Sigmoid colon (tissue), 4 donors: Measurements from ENCODE around the gene HAUS3.
"Not testable (repeated sequence)": the region's sequence is repeated elsewhere in the genome, so short reads cannot be mapped to it uniquely, and the experiment has no call there.

ENCODE experiments used
- EP300 ChIP-seq, 4 donors: sonication (generic); formaldehyde crosslinking; IDR thresholded peaks; one replicate each; pipeline ENCODE4 v1.6.1; 2017; ENCODE audit warnings: antibody characterized with exemption in 4 of 4
- POLR2A ChIP-seq, 2 donors: fragments of 450-650 bp; IDR thresholded peaks; one replicate each; pipeline ENCODE4 v1.6.1; 2016; ENCODE audit warnings: antibody characterized with exemption in 2 of 2, mild to moderate bottlenecking in 2 of 2, moderate library complexity in 2 of 2
- POLR2AphosphoS5 ChIP-seq, 4 donors: sonication (generic); formaldehyde crosslinking; IDR thresholded peaks; one replicate each; pipeline ENCODE4 v1.6.1; 2017; ENCODE audit warnings: antibody characterized with exemption in 4 of 4
- TF ChIP-seq, protein P1 (sequence below), 4 experiments: fragments of 450-650 bp in 3 of 4; fragments of 200-600 bp in 1 of 4; IDR thresholded peaks; one replicate each; pipeline ENCODE4 v1.5.1; 2016 to 2019; ENCODE audit warnings: antibody characterized with exemption in 4 of 4, mild to moderate bottlenecking in 3 of 4, moderate library complexity in 2 of 4

DNA sequence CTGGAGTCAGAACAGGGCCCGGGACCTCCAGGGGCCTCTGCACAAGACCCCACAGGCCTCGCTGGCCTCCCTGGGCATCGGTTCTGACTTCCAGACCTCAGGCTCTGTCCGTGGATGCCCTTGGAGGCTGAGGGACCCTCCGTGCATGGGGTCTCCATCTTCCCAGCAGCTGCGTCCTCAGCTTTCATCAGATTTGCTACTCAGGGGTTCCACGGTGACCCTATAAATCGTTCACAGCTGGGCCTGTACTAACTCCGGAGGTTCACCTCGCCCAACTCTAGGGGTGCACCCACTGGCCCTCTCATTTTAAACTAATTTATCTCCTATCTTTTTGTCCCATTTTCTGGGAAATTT, 33.1 kb upstream of the HAUS3 start:
- not testable (repeated sequence) for TF ChIP-seq POLR2AphosphoS5, POLR2A, EP300 (IDR thresholded peaks at IDR 0.05)
- TF ChIP-seq, protein P1, sequence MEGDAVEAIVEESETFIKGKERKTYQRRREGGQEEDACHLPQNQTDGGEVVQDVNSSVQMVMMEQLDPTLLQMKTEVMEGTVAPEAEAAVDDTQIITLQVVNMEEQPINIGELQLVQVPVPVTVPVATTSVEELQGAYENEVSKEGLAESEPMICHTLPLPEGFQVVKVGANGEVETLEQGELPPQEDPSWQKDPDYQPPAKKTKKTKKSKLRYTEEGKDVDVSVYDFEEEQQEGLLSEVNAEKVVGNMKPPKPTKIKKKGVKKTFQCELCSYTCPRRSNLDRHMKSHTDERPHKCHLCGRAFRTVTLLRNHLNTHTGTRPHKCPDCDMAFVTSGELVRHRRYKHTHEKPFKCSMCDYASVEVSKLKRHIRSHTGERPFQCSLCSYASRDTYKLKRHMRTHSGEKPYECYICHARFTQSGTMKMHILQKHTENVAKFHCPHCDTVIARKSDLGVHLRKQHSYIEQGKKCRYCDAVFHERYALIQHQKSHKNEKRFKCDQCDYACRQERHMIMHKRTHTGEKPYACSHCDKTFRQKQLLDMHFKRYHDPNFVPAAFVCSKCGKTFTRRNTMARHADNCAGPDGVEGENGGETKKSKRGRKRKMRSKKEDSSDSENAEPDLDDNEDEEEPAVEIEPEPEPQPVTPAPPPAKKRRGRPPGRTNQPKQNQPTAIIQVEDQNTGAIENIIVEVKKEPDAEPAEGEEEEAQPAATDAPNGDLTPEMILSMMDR (IDR thresholded peaks at IDR 0.05) = not testable (repeated sequence)
